ENCODE measurements around the gene SH3GL3.

- TF ChIP-seq CTCF (IDR thresholded peaks at IDR 0.05) = no peak
- TF ChIP-seq POLR2A (IDR thresholded peaks at IDR 0.05) = no peak
These were observed 164.0 kb downstream of the SH3GL3 start for GRCh38 chr15:83610901-83611685.
